Suprapubic skin (tissue), 3 donors: ENCODE results near the gene ZNF223.

Source experiments
- CTCF ChIP-seq, 2 donors: fragments of 200-600 bp in 1 of 2; fragments of 450-650 bp in 1 of 2; sonication (generic) in 1 of 2; IDR thresholded peaks; one replicate each; pipeline ENCODE4 v1.5.1; 2016 to 2019; ENCODE audit warnings: antibody characterized with exemption in 2 of 2, mild to moderate bottlenecking in 1 of 2, moderate library complexity in 1 of 2
- EP300 ChIP-seq: sonication (generic); formaldehyde crosslinking; IDR thresholded peaks from one replicate; pipeline ENCODE4 v1.6.1; 2017; ENCODE audit warnings: antibody characterized with exemption
- POLR2A ChIP-seq, 2 donors: fragments of 450-650 bp; IDR thresholded peaks; one replicate each; pipeline ENCODE4 v1.6.1; 2017; ENCODE audit warnings: antibody characterized with exemption in 2 of 2, mild to moderate bottlenecking in 2 of 2, moderate library complexity in 2 of 2

- no peak for TF ChIP-seq POLR2A (IDR thresholded peaks at IDR 0.05)
- no peak for TF ChIP-seq CTCF (IDR thresholded peaks at IDR 0.05)
- no peak for TF ChIP-seq EP300
Observed at GRCh38 chr19:44003461-44004009, 48.3 kb upstream of the ZNF223 start.
